Fibroblast of lung (primary cell): Measurements from ENCODE around the gene PIK3R4. TPM values are rescaled to one million over a fixed set of nuclear protein-coding genes. Genes with fewer than 3 reads are reported as not detected.

Source experiments
- DNase-seq, 2 donors: peaks; one replicate each; pipeline versions ENCODE4 v3.0.0 to v3.0.0-alpha.2; 2010; ENCODE audit warnings: low read depth in 2 of 2
- H2AFZ ChIP-seq: 2 replicates; pipeline ENCODE4 v1.5.1; 2012; ENCODE audit warnings: low read length, control low read depth, inconsistent platforms
- H3K27ac ChIP-seq: 2 replicates; pipeline ENCODE4 v1.5.1; 2011; ENCODE audit warnings: low read length, control low read depth; ENCODE audit not compliant: insufficient read depth
- H3K27me3 ChIP-seq: 2 replicates; pipeline ENCODE4 v1.5.1; 2011; ENCODE audit warnings: mild to moderate bottlenecking, low read length; ENCODE audit not compliant: control insufficient read depth, insufficient read depth
- H3K36me3 ChIP-seq: 2 replicates; pipeline ENCODE4 v1.5.1; 2011; ENCODE audit warnings: low read length; ENCODE audit not compliant: control insufficient read depth, insufficient read depth
- H3K4me1 ChIP-seq: 2 replicates; pipeline ENCODE4 v1.5.1; 2011; ENCODE audit warnings: low read length; ENCODE audit not compliant: control insufficient read depth, insufficient read depth; ENCODE audit errors: extremely low read depth
- H3K4me2 ChIP-seq: 2 replicates; pipeline ENCODE4 v1.5.1; 2011; ENCODE audit warnings: low read length, control low read depth; ENCODE audit not compliant: insufficient read depth; ENCODE audit errors: extremely low read depth
- H3K4me3 ChIP-seq, 4 experiments: fragments of 200-600 bp in 1 of 4; sonication (generic) in 1 of 4; replicated peaks in 1 of 4; 2 replicates each; pipeline ENCODE4 v1.5.1; 2011 to 2016; ENCODE audit warnings: low read length in 4 of 4, low read depth in 3 of 4, mild to moderate bottlenecking in 3 of 4, control low read depth in 2 of 4, inconsistent platforms in 1 of 4, mixed read lengths in 1 of 4; ENCODE audit not compliant: insufficient read depth in 1 of 4; ENCODE audit errors: control extremely low read depth in 1 of 4
- H3K79me2 ChIP-seq: 2 replicates; pipeline ENCODE4 v1.5.1; 2012; ENCODE audit warnings: mild to moderate bottlenecking, low read length, inconsistent platforms; ENCODE audit not compliant: control insufficient read depth, insufficient read depth
- H3K9ac ChIP-seq: 2 replicates; pipeline ENCODE4 v1.5.1; 2011; ENCODE audit warnings: mild to moderate bottlenecking, low read length, control low read depth; ENCODE audit not compliant: insufficient read depth
- H3K9me3 ChIP-seq: 2 replicates; pipeline ENCODE4 v1.5.1; 2012; ENCODE audit warnings: low read depth, low read length; ENCODE audit not compliant: control insufficient read depth, insufficient read depth
- H4K20me1 ChIP-seq: 2 replicates; pipeline ENCODE4 v1.5.1; 2011; ENCODE audit warnings: low read length; ENCODE audit not compliant: control insufficient read depth, insufficient read depth; ENCODE audit errors: extremely low read depth
- EZH2 ChIP-seq: IDR thresholded peaks from 2 replicates; pipeline ENCODE4 v1.5.1; 2012; ENCODE audit warnings: low read length, control low read depth, mild to moderate bottlenecking; ENCODE audit errors: missing control alignments
- polyA plus RNA-seq, 2 donors: library from polyadenylated mRNA; depleted of rRNA in 1 of 2; stranded (reverse) in 1 of 2; unstranded in 1 of 2; fragments of >200 nt; gene quantifications; 2 replicates each; pipeline ENCODE4 v1.2.1, GENCODE V29; 2011 to 2012; ENCODE audit warnings: missing spikeins in 1 of 2
- total RNA-seq: library from RNA; depleted of rRNA; stranded (reverse); fragments of >200 nt; gene quantifications from 2 replicates; pipeline ENCODE4 v1.2.1, GENCODE V29; 2014
- TF ChIP-seq, protein P1 (sequence below), 2 donors: IDR thresholded peaks in 1 of 2; conservative IDR thresholded peaks in 1 of 2; 1 replicate in 1 of 2; 2 replicates in 1 of 2; pipeline ENCODE4 v1.5.1; 2011 to 2012; ENCODE audit warnings: low read length in 2 of 2, control low read depth in 1 of 2, inconsistent platforms in 1 of 2, low read depth in 1 of 2, mild to moderate bottlenecking in 1 of 2

Gene PIK3R4
- total and polyA plus RNA-seq, 2 donors (not counting 1 experiment from before 2014, with no cell fraction given): 33.4 to 44.6 TPM

DNA sequence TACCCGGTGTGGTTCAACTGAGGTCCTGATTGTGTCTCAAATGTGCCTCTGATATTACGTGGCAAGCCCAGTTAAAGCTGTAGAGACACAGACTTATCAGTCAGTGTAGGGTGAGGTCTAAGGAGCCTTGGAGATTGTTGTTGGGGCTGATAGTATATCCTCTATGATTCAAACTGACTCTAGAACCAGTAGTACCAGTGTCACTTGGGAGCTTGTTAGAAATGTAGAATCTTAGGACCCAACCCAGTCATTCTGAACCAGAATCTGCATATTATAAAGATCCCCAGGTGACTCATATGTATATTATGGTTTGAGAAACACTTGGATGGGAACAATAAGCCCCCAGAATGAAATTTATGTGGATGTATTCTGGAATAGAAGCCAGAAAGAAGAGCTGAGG is 83.5 kb downstream of the PIK3R4 start:
- H3K9ac ChIP-seq: no peak overlapping the region
- H3K27me3 ChIP-seq: no peaks in the 10 kb centered on the region
- H2AFZ ChIP-seq: no peak overlapping the region
- H3K79me2 ChIP-seq: no peaks in the 10 kb centered on the region
- no peak overlapping the region for H3K27ac ChIP-seq
- H3K4me3 ChIP-seq: no peak overlapping the region
- no peak overlapping the region for H3K4me2 ChIP-seq
- no peaks in the 10 kb centered on the region for H3K9me3 ChIP-seq
- no peaks in the 10 kb centered on the region for H4K20me1 ChIP-seq
- TF ChIP-seq EZH2: no peak
- TF ChIP-seq, protein P1, sequence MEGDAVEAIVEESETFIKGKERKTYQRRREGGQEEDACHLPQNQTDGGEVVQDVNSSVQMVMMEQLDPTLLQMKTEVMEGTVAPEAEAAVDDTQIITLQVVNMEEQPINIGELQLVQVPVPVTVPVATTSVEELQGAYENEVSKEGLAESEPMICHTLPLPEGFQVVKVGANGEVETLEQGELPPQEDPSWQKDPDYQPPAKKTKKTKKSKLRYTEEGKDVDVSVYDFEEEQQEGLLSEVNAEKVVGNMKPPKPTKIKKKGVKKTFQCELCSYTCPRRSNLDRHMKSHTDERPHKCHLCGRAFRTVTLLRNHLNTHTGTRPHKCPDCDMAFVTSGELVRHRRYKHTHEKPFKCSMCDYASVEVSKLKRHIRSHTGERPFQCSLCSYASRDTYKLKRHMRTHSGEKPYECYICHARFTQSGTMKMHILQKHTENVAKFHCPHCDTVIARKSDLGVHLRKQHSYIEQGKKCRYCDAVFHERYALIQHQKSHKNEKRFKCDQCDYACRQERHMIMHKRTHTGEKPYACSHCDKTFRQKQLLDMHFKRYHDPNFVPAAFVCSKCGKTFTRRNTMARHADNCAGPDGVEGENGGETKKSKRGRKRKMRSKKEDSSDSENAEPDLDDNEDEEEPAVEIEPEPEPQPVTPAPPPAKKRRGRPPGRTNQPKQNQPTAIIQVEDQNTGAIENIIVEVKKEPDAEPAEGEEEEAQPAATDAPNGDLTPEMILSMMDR (conservative IDR thresholded peaks at IDR 0.05 in 1 of 2, IDR thresholded peaks at IDR 0.05 in 1 of 2; ENCODE audit: low read depth in 1 of 2, low read length in 2 of 2): no peak
- DNase-seq: no peak
- no peaks in the 10 kb centered on the region for H3K36me3 ChIP-seq
- H3K4me1 ChIP-seq: no peaks in the 10 kb centered on the region

DNA sequence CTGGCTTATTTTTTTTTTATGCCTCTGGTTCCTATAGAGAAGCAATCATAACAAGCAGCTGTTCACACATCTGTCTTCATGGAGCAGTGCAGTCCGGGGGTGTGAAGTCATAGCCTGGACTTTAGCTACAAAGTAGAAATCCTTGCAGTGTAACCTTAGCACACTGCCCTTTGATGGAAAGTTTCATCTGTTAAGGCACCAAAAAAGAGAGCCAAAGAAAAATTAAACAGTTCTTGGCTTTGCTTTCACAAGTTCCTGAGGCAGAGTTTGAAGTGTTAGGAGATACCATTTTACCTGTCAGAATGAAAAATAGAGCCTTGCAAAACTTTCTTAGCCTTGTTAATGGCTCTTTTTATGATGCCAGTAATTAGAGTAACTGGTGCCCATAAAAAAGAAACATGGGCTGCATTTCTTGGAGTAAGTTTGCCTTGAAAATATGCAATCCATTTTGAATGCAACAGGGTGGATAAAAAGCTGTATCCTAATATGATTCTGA is 84.1 kb downstream of the PIK3R4 start:
- Histone ChIP-seq H3K79me2 (no peaks in the 10 kb centered on the region), H4K20me1 (no peaks in the 10 kb centered on the region), H2AFZ (no peak overlapping the region), H3K4me1 (no peaks in the 10 kb centered on the region), H3K9ac (no peak overlapping the region), H3K36me3 (no peaks in the 10 kb centered on the region), H3K27me3 (no peaks in the 10 kb centered on the region), H3K4me3 (no peak overlapping the region), H3K9me3 (no peaks in the 10 kb centered on the region), H3K27ac (no peak overlapping the region), H3K4me2 (no peak overlapping the region)
- peak; percentile 18 to 20 for DNase-seq
- TF ChIP-seq, protein P1 (conservative IDR thresholded peaks at IDR 0.05 in 1 of 2, IDR thresholded peaks at IDR 0.05 in 1 of 2; ENCODE audit: low read depth in 1 of 2, low read length in 2 of 2): no peak
- TF ChIP-seq EZH2: no peak

DNA sequence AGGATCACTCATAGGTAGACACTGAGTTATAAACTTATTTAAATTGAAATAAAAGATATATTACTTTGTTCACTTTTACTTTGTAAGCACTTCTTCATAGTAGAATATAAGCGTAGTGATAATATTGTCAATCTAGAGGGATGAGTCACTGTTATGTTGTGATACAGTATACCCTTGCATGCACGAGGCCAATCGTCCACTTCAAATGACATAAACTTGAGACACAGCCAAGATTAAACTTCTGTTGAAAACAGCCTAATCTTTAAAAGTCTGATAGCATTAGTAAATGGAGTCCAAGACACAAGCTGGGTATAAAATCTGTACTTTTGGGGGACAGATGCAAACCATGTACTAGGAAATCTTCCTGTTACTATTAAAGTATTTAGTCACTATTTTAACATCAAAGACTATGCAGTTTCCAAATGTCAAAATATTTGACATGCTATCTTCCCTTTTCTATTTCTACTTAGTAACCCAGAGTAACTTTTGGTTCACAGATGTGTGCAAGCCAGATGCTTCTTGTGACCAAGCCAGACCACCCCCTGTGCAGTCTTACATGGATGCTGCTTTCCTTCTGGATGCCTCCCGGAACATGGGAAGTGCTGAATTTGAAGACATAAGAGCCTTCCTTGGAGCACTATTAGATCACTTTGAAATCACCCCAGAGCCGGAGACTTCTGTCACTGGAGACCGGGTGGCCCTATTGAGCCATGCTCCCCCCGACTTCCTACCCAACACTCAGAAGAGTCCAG is 85.3 kb downstream of the PIK3R4 start:
- peak; percentile 35 to 53 for DNase-seq
- no peaks in the 10 kb centered on the region for H3K79me2 ChIP-seq

More for the DNA sequence above, 85.3 kb downstream of the PIK3R4 start:
- Histone ChIP-seq H3K9ac (no peak overlapping the region), H4K20me1 (no peaks in the 10 kb centered on the region), H3K4me1 (no peaks in the 10 kb centered on the region), H3K36me3 (no peaks in the 10 kb centered on the region), H3K9me3 (no peaks in the 10 kb centered on the region), H3K4me3 (no peak overlapping the region), H2AFZ (no peak overlapping the region), H3K4me2 (no peak overlapping the region), H3K27me3 (no peaks in the 10 kb centered on the region), H3K27ac (no peak overlapping the region)
- TF ChIP-seq, protein P1 (conservative IDR thresholded peaks at IDR 0.05 in 1 of 2, IDR thresholded peaks at IDR 0.05 in 1 of 2; ENCODE audit: low read depth in 1 of 2, low read length in 2 of 2): no peak
- TF ChIP-seq EZH2: no peak
